Effector memory CD4-positive, alpha-beta T cell (primary cell): ENCODE results near the gene CFAP46.

Source experiments
- DNase-seq, 3 donors: peaks; one replicate each; pipeline ENCODE4 v3.0.0-alpha.2; 2020
- H3K27ac ChIP-seq: 2 replicates; pipeline ENCODE4 v1.7.0; 2013; ENCODE audit warnings: mild to moderate bottlenecking, low read length, moderate library complexity; ENCODE audit not compliant: insufficient read depth, poor library complexity, severe bottlenecking
- H3K27me3 ChIP-seq: replicated peaks from 2 replicates; pipeline ENCODE4 v1.7.0; 2013; ENCODE audit warnings: mild to moderate bottlenecking, low read length; ENCODE audit not compliant: insufficient read depth, control insufficient read depth, poor library complexity, severe bottlenecking
- H3K36me3 ChIP-seq: 2 replicates; pipeline ENCODE4 v1.7.0; 2013; ENCODE audit warnings: mild to moderate bottlenecking, low read length, moderate library complexity; ENCODE audit not compliant: control insufficient read depth, insufficient read depth
- H3K4me1 ChIP-seq: 2 replicates; pipeline ENCODE4 v1.7.0; 2013; ENCODE audit warnings: low read length, mild to moderate bottlenecking; ENCODE audit not compliant: control insufficient read depth, insufficient read depth, poor library complexity, severe bottlenecking
- H3K4me3 ChIP-seq: 2 replicates; pipeline ENCODE4 v1.7.0; 2013; ENCODE audit warnings: low read length, low read depth, mild to moderate bottlenecking; ENCODE audit not compliant: insufficient read depth, poor library complexity, severe bottlenecking
- H3K9me3 ChIP-seq: 2 replicates; pipeline ENCODE4 v1.7.0; 2013; ENCODE audit warnings: mild to moderate bottlenecking, low read length, moderate library complexity; ENCODE audit not compliant: control insufficient read depth

The CFAP46 gene

GRCh38 chr10:132836248-132836831 lies 106.0 kb downstream of the CFAP46 start:
- Histone ChIP-seq H3K4me3 (no peak overlapping the region), H3K4me1 (no peaks in the 10 kb centered on the region), H3K27me3 (no peaks in the 10 kb centered on the region)

DNA sequence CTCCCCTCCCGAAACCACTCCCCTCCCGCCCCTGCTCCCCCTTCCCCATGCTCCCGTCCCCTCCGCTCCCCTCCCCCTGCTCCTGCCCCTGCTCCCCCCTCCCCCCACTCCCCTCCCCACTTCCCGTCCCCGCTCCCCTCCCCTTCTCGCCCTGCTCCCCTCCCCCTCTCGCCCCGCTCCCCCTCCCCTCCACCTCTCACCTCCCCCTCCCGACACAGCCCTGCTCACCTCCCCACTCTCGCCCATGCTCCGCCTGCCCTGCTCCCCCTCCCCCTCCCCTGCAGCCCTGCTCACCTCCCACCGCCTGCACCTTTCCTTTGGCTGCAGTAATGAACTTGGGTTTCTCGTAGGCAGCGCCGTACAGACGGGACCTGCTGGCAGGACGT lies 106.5 kb downstream of the CFAP46 start:
- H3K9me3 ChIP-seq, result no peaks in the 10 kb centered on the region
- H3K27ac ChIP-seq, result no peak overlapping the region
- no peak for DNase-seq
- H3K4me3 ChIP-seq, result no peak overlapping the region
- no peaks in the 10 kb centered on the region for H3K4me1 ChIP-seq
- H3K36me3 ChIP-seq, result no peaks in the 10 kb centered on the region
- no peaks in the 10 kb centered on the region for H3K27me3 ChIP-seq

More at GRCh38 chr10:132836248-132836831, 106.0 kb downstream of the CFAP46 start:
- no peaks in the 10 kb centered on the region for H3K36me3 ChIP-seq
- H3K27ac ChIP-seq, result no peak overlapping the region
- no peak for DNase-seq
- no peaks in the 10 kb centered on the region for H3K9me3 ChIP-seq

DNA sequence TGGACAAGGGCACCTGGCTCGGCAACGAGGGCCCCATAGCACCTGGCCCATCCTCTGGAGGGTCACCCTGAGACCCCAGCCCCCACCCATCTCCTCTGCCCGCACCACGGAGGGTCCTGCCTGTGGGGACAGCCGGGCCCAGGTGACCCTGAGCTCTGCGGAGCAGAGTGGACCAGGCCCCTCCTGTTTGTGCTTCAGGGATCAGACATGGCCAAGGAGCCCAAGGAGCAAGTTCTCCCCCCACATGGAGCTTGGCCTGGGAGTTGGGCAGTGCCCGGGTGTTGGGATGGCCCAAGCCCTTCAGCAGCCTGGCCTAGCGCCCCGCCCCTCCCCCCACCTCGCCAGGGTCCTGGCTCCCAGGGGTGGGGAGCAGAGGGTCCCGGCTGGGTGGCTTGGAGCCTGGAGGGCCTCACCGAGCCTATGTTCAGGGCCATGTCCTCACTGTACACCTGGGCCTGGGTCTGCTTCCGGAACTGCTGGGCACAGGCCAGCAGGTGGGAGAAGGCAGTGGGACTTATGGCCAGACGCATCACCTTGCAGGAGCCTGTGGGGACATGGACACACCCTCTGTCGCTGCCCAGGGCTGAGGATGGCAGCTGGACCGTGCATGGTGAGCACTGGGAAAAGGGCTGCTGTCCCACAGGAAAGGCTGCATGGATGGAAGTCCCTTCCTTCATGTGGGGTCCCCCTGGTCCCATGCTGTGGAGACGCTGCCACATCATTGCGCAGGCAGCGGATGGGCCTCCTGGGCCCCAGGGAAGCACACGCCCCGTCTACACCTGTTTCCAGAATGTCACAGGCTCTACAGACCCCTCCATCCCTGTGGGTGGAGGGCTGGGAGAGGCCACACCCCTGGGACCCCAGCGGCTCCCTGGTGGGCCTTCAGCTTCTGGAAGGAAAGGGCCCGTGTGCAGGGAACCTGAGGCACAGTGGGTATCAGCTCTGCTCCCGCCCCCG lies 107.2 kb downstream of the CFAP46 start:
- no peak overlapping the region for H3K27ac ChIP-seq
- no peaks in the 10 kb centered on the region for H3K9me3 ChIP-seq
- no peaks in the 10 kb centered on the region for H3K4me1 ChIP-seq
- no peak for DNase-seq
- no peaks in the 10 kb centered on the region for H3K27me3 ChIP-seq
- no peak overlapping the region for H3K4me3 ChIP-seq
- H3K36me3 ChIP-seq, result no peaks in the 10 kb centered on the region

- no peaks in the 10 kb centered on the region for H3K9me3 ChIP-seq
- DNase-seq, result no peak
- no peak overlapping the region for H3K4me3 ChIP-seq
- H3K4me1 ChIP-seq, result no peaks in the 10 kb centered on the region
- no peaks in the 10 kb centered on the region for H3K36me3 ChIP-seq
- no peak overlapping the region for H3K27ac ChIP-seq
- no peaks in the 10 kb centered on the region for H3K27me3 ChIP-seq
These were observed 108.0 kb downstream of the CFAP46 start for GRCh38 chr10:132834311-132834761.

DNA sequence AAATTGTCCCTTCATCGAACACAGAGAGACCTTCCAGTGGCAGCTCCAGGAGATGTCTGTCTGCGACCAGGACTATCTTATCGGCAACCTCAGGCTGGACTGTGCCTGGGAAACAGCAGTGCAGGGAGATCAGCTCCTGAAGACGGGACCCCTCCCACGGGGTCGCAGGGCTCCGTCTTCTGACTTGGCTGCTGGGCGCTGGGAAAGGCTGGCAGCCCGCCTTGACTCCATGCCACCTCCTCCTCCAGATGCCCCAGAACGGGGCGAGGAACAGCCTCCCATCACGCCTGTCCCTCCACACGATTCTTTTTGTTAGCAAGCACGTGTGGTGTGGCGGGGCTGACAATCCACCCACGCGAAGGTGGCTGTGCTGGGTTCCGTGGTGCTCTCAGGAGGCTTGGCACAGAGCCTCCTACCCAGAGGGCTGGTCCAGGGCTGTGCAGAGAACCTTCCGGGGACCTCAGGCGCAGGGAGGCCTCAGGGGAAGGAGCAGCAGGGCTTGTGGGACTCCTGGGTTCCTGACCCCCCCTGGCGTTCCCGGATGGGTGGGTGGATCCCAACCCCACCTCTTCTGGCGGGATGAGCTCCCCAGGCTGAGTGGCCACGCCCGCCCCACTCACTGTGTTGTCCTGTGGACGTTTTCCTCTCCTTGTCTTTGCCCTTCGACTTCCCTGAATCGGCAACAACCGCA lies 108.8 kb downstream of the CFAP46 start:
- DNase-seq, result no peak
- no peaks in the 10 kb centered on the region for H3K36me3 ChIP-seq
- no peaks in the 10 kb centered on the region for H3K9me3 ChIP-seq
- no peak overlapping the region for H3K4me3 ChIP-seq
- no peak overlapping the region for H3K27ac ChIP-seq
- H3K4me1 ChIP-seq, result no peaks in the 10 kb centered on the region
- no peaks in the 10 kb centered on the region for H3K27me3 ChIP-seq

DNA sequence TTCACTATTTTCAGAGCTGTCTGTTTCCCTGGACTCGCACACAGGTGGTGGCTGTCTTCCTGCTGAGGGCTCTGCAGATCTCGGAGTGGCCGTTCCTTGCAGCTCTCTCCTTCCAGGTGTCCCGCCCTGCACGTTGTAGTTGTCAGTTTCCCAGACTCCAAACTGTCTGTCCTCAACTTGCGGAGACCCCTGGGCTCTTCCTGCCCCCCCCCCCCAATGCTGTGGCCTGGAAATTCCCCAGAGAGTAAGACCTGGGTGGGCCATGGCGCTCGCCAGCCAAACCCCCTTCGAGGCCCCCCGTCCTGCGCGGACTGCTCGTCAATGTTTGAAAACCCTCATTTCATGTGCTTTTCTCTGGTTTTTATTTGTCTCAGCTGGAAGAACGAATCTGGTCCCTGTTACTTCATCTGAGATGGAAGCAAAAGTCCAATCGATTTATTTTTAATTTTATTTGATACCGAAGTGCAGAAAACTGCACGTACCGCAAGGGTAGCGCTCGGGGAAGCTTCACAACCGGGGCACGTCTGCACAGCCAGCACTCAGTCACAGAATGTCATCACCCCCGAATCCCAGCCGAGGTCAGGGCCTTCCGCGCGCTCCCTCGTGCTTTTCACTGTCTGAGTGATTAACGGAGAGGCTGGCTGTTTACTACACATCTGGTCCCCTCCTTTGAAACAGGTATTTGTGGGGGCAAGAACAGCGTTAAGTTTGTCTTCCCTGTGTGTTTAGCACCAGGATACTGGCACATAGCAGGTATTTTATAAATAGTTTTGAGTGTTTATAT lies 110.0 kb downstream of the CFAP46 start:
- Histone ChIP-seq H3K4me1 (no peaks in the 10 kb centered on the region), H3K4me3 (no peak overlapping the region), H3K9me3 (no peaks in the 10 kb centered on the region), H3K27me3 (no peaks in the 10 kb centered on the region), H3K36me3 (no peaks in the 10 kb centered on the region), H3K27ac (no peak overlapping the region)
- DNase-seq, result no peak

- no peaks in the 10 kb centered on the region for H3K9me3 ChIP-seq
- no peaks in the 10 kb centered on the region for H3K36me3 ChIP-seq
These were observed 113.0 kb downstream of the CFAP46 start for GRCh38 chr10:132829403-132829802.

DNA sequence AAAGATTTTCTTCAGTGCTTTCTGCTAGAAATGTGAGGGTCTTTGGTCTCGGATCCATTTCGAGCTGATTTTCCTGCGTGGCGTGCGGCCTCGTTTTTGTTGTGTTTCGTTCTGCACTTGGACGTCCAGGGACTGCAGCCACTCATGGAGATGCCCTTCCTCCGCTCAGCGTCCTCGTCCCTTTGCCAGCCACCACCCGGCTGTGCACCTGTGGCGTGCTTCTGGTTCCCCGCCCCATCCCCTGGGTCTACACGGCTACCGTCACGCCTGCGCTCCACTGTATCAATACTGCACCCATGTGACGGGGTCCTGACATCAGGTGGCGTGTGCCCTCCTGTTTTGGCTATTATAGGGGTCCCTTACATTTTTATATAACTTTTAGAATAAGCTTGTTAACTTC lies 113.7 kb downstream of the CFAP46 start:
- H3K27ac ChIP-seq, result no peak overlapping the region
- H3K27me3 ChIP-seq, result no peaks in the 10 kb centered on the region
- H3K4me3 ChIP-seq, result no peak overlapping the region
- no peaks in the 10 kb centered on the region for H3K36me3 ChIP-seq
- no peaks in the 10 kb centered on the region for H3K9me3 ChIP-seq
- no peaks in the 10 kb centered on the region for H3K4me1 ChIP-seq
- no peak for DNase-seq

More at GRCh38 chr10:132829403-132829802, 113.0 kb downstream of the CFAP46 start:
- Histone ChIP-seq H3K4me3 (no peak overlapping the region), H3K4me1 (no peaks in the 10 kb centered on the region), H3K27me3 (no peaks in the 10 kb centered on the region), H3K27ac (no peak overlapping the region)
- DNase-seq, result no peak

- Histone ChIP-seq H3K27ac (no peak overlapping the region), H3K4me3 (no peak overlapping the region), H3K4me1 (no peaks in the 10 kb centered on the region), H3K36me3 (no peaks in the 10 kb centered on the region), H3K9me3 (no peaks in the 10 kb centered on the region), H3K27me3 (no peaks in the 10 kb centered on the region)
- no peak for DNase-seq
These were observed 114.4 kb downstream of the CFAP46 start for GRCh38 chr10:132827861-132828539.
